ENCODE results near the gene ALKBH2.

DNA sequence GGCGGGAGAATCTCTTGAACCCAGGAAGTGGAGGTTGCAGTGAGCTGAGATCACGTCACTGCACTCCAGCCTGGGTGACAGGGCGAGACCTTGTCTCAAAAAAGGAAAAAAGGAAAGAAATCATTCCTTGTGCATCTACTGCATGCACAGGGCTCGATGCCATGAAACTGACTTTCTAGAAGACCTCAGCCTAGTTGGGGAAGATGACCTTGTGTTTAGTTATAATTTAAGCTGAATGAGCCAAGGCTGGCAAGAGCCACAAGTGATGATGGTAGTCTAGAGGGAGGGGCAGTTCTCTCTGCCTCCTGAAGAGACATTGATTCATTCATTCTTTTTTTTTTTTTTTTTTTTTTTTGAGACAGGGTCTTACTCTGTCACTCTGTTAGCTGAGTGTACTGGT is 47.3 kb upstream of the ALKBH2 start:
- TF ChIP-seq, protein P1, sequence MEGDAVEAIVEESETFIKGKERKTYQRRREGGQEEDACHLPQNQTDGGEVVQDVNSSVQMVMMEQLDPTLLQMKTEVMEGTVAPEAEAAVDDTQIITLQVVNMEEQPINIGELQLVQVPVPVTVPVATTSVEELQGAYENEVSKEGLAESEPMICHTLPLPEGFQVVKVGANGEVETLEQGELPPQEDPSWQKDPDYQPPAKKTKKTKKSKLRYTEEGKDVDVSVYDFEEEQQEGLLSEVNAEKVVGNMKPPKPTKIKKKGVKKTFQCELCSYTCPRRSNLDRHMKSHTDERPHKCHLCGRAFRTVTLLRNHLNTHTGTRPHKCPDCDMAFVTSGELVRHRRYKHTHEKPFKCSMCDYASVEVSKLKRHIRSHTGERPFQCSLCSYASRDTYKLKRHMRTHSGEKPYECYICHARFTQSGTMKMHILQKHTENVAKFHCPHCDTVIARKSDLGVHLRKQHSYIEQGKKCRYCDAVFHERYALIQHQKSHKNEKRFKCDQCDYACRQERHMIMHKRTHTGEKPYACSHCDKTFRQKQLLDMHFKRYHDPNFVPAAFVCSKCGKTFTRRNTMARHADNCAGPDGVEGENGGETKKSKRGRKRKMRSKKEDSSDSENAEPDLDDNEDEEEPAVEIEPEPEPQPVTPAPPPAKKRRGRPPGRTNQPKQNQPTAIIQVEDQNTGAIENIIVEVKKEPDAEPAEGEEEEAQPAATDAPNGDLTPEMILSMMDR (IDR thresholded peaks at IDR 0.05) = no peak
- TF ChIP-seq POLR2A (IDR thresholded peaks at IDR 0.05) = no peak

All from lower leg skin (tissue), 3 donors.